Endothelial cell of hepatic sinusoid (primary cell): ENCODE results near the gene NUDT16.
"Not testable (repeated sequence)": the region's sequence is repeated elsewhere in the genome, so short reads cannot be mapped to it uniquely, and the experiment has no call there.

Experiments used
- in situ Hi-C: cut with HindIII; loops from 2 replicates; pipeline ENCODE4 v1.10.0; 2017; ENCODE audit warnings: low sequenced_read_pairs

The NUDT16 gene

GRCh38 chr3:131381445-131382291 lies at the start of gene NUDT16:
TSS of gene NUDT16 (plus strand) at chr3:131381774. CDS start at chr3:131381805, 31 bp downstream.
- in situ Hi-C loops: no loop called here

- in situ Hi-C loops: no loop called here
Measured at GRCh38 chr3:131338948-131339640, 42.5 kb upstream of the NUDT16 start.

GRCh38 chr3:131341761-131342160 lies 39.8 kb upstream of the NUDT16 start:
- in situ Hi-C loops: no loop called here

- in situ Hi-C loops: no loop called here
Measured at GRCh38 chr3:131348911-131349310, 32.7 kb upstream of the NUDT16 start.

GRCh38 chr3:131349454-131349853 lies 32.1 kb upstream of the NUDT16 start:
- in situ Hi-C loops: no loop called here

GRCh38 chr3:131349946-131350347 lies 31.6 kb upstream of the NUDT16 start:
- in situ Hi-C loops: no loop called here

- in situ Hi-C loops: no loop called here
Measured at GRCh38 chr3:131350506-131350905, 31.1 kb upstream of the NUDT16 start.

GRCh38 chr3:131353016-131353877 lies 28.3 kb upstream of the NUDT16 start:
- in situ Hi-C loops: no loop called here

- in situ Hi-C loops: no loop called here
Measured at GRCh38 chr3:131353986-131354385, 27.6 kb upstream of the NUDT16 start.

GRCh38 chr3:131356006-131356595 lies 25.5 kb upstream of the NUDT16 start:
- in situ Hi-C loops: no loop called here

- in situ Hi-C loops: no loop called here
Measured at GRCh38 chr3:131357275-131357674, 24.3 kb upstream of the NUDT16 start.

GRCh38 chr3:131360191-131360755 lies 21.3 kb upstream of the NUDT16 start:
- in situ Hi-C loops: no loop called here

GRCh38 chr3:131361066-131361463 lies 20.5 kb upstream of the NUDT16 start:
- in situ Hi-C loops: not testable (repeated sequence)

- in situ Hi-C loops: no loop called here
Measured at GRCh38 chr3:131361464-131362421, 19.8 kb upstream of the NUDT16 start.

GRCh38 chr3:131363275-131363674 lies 18.3 kb upstream of the NUDT16 start:
- in situ Hi-C loops: no loop called here

- in situ Hi-C loops: no loop called here
Measured at GRCh38 chr3:131370935-131371687, 10.5 kb upstream of the NUDT16 start.

GRCh38 chr3:131371688-131372066 lies 9.9 kb upstream of the NUDT16 start:
- in situ Hi-C loops: no loop called here

GRCh38 chr3:131374741-131375140 lies 6.8 kb upstream of the NUDT16 start:
- in situ Hi-C loops: no loop called here
